ENCODE results near the gene C16orf54.
"Not testable (repeated sequence)": the region's sequence is repeated elsewhere in the genome, so short reads cannot be mapped to it uniquely, and the experiment has no call there.

C16orf54 gene

DNA sequence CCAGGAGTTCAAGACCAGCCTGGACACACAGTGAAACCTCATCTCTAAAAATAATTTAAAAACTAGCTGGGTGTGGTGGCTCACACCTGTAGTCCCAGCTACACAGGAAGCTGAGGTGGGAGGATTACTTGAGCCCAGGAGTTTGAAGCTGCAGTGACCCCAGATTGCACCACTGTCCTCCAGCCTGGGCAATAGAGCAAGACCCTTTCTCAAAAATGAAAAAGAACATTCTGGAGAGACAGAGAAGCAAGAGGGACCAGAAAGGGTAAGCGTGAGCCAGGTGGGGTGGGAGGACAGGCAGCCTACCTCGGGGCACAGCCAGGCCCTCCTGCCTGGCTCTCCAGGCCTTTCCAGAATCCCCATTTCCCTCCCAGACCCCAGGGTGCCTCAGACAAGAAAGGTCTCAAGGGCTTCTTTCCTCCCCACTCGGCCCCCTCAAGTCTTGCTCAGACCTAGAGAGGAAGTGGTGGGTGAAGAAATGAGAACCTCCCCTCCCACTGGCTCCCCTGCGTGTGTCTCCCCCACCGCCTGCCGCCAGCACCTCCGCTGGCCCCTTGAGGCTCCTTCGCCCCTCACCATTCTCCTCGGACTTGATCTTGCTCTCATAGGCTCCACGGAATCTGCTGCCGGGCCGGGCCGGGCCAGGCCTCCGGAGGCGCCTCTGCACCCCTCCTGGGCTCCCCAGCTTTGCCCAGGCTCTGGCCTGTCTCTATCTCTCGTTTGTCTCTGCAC, 503 bp downstream of the C16orf54 start:
- Histone ChIP-seq H3K27ac (no peak overlapping the region), H3K4me3 (no peak overlapping the region), H3K9me3 (ENCODE audit: low read depth, low read length) (no peaks in the 10 kb centered on the region), H3K9ac (ENCODE audit: insufficient read length) (no peak overlapping the region), H3K36me3 (ENCODE audit: insufficient read depth, low read length) (no peaks in the 10 kb centered on the region)
- DNase-seq (ENCODE audit: low read depth, low spot score) = no peak
- TF ChIP-seq EZH2 (IDR thresholded peaks at IDR 0.05) (no peak), POLR2AphosphoS5 (IDR thresholded peaks at IDR 0.05; ENCODE audit: borderline replicate concordance, low read depth, low read length) (no peak), FOXP2 (optimal IDR thresholded peaks at IDR 0.05; ENCODE audit: control extremely low read depth, extremely low read length, insufficient read depth) (no peak)

DNA sequence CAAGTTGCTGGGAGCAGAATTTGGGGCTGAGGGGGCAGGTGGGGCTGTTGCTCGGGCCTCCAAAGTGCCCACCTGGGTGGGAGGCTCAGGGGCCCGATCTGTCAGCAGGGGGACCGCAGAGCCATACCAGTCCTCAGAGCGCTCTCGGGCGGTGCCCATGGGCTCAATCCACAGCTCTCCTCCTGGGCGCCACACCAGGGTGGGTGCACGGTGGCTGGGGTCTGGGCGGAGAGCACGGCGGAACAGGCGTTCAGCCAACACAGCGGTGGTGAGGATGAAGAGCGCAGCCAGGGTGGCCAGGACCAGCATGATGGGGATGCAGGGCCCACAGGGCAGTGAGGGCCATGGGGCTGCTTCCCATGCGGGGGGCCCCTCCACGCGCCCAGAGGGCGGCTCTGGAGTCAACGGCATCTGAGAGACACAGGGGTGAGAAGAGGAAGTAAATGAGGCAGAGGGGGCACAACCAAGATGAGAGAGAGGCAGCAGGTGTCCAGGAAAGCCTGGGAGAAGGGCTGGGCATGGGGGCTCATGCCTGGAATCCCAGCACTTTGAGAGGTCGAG, 1.2 kb downstream of the C16orf54 start:
- Histone ChIP-seq H3K27ac (no peak overlapping the region), H3K9ac (ENCODE audit: insufficient read length) (no peak overlapping the region), H3K4me3 (no peak overlapping the region), H3K36me3 (ENCODE audit: insufficient read depth, low read length) (no peaks in the 10 kb centered on the region), H3K9me3 (ENCODE audit: low read depth, low read length) (no peaks in the 10 kb centered on the region)
- TF ChIP-seq EZH2 (IDR thresholded peaks at IDR 0.05) (no peak), POLR2AphosphoS5 (IDR thresholded peaks at IDR 0.05; ENCODE audit: borderline replicate concordance, low read depth, low read length) (no peak), FOXP2 (optimal IDR thresholded peaks at IDR 0.05; ENCODE audit: control extremely low read depth, extremely low read length, insufficient read depth) (no peak)
- DNase-seq (ENCODE audit: low read depth, low spot score) = no peak

DNA sequence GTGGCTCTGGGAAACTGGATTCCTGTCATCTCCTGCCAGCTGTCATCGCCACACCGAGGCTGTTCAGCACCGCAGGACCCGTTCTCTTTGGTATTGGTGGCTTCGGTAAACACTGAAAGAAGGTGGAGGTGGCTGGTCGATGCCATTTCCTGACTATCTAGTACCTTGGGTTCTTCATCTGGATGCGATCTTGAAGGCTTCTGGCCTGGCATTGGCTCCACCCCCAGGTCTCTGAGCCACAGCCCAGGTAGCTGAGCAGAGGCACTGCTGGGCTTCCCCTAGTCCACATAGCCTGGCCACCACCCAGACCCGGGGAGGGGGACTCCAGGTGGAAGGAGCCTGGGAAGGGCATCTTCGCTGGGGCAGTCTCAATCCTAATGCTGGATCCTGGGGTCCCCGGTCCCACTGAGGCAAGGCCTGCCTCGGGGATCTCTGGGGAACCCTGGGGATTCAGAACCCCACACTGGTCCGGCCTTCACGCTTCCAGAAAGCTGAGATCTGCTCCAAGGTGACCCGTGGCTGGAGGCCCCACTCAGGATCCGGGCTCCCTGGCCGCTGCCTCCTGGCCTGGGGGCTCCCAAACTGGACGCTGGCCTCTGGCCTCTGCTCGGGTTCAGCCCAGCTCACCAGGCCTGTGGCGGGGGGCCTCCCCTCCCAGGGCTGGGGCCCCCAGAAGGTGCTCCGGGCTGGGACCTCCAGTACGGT, 1.8 kb downstream of the C16orf54 start:
- TF ChIP-seq POLR2AphosphoS5 (IDR thresholded peaks at IDR 0.05; ENCODE audit: borderline replicate concordance, low read depth, low read length) = no peak
- no peak for TF ChIP-seq FOXP2 (optimal IDR thresholded peaks at IDR 0.05; ENCODE audit: control extremely low read depth, extremely low read length, insufficient read depth)
- no peak for TF ChIP-seq EZH2 (IDR thresholded peaks at IDR 0.05)
- Histone ChIP-seq H3K27ac (no peak overlapping the region), H3K4me3 (no peak overlapping the region), H3K36me3 (ENCODE audit: insufficient read depth, low read length) (no peaks in the 10 kb centered on the region), H3K9ac (ENCODE audit: insufficient read length) (no peak overlapping the region), H3K9me3 (ENCODE audit: low read depth, low read length) (no peaks in the 10 kb centered on the region)
- DNase-seq (ENCODE audit: low read depth, low spot score) = no peak

DNA sequence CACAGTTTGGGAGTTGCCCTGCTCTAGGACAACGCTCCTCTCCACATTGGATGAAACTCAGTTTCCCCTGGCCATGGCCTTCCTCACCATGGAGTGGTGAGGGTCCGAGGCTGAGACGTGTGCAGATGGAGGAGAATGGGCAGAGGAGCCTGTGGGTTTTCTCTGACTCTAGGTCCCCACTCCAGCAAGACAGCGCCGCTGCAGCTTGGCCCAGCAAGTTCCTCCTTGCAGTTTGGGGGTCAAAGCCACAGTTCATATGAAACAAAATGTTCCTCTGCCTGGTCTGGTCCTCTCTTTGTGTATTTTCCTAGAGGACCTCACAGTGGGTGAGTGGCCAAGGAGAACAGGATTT, 2.3 kb downstream of the C16orf54 start:
- H3K9me3 ChIP-seq (ENCODE audit: low read depth, low read length) = no peaks in the 10 kb centered on the region
- no peak overlapping the region for H3K27ac ChIP-seq
- no peaks in the 10 kb centered on the region for H3K36me3 ChIP-seq (ENCODE audit: insufficient read depth, low read length)
- no peak overlapping the region for H3K9ac ChIP-seq (ENCODE audit: insufficient read length)
- H3K4me3 ChIP-seq = no peak overlapping the region
- no peak for DNase-seq (ENCODE audit: low read depth, low spot score)
- no peak for TF ChIP-seq FOXP2 (optimal IDR thresholded peaks at IDR 0.05; ENCODE audit: control extremely low read depth, extremely low read length, insufficient read depth)
- no peak for TF ChIP-seq EZH2 (IDR thresholded peaks at IDR 0.05)

DNA sequence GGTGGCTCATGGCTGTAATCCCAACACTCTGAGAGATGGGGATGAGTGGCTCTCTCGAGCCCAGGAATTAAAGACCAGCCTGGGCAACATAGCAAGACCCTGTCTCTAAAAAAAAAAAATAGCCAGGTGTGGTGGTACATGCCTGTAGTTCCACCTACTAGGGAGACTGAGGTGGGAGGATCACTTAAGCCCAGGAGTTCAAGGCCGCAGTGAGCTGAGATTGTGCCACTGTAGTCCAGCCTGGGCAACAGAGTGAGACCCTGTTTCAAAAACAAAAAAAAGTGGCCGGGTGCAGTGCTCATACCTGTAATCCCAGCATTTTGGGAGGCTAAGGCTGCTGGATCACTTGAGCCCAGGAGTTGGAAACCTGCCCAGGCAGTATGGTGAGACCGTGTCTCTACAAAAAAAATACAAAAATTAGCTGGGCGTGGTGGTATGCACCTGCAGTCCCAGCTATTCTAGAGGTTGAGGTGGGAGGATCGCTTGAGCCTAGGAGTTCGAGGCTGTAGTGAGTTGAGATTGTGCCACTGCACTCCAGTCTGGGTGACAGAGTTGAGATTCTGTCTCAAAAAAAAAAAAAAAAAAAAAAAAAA, 3.0 kb downstream of the C16orf54 start:
- no peak for TF ChIP-seq POLR2AphosphoS5 (IDR thresholded peaks at IDR 0.05; ENCODE audit: borderline replicate concordance, low read depth, low read length)
- no peak for TF ChIP-seq EZH2 (IDR thresholded peaks at IDR 0.05)
- Histone ChIP-seq H3K9ac (ENCODE audit: insufficient read length) (no peak overlapping the region), H3K27ac (no peak overlapping the region), H3K36me3 (ENCODE audit: insufficient read depth, low read length) (no peaks in the 10 kb centered on the region), H3K9me3 (ENCODE audit: low read depth, low read length) (no peaks in the 10 kb centered on the region), H3K4me3 (no peak overlapping the region)
- DNase-seq (ENCODE audit: low read depth, low spot score) = no peak

- H3K4me3 ChIP-seq; H3K9ac ChIP-seq (ENCODE audit: insufficient read length); H3K27ac ChIP-seq; DNase-seq (ENCODE audit: low read depth, low spot score); H3K36me3 ChIP-seq (ENCODE audit: insufficient read depth, low read length); H3K9me3 ChIP-seq (ENCODE audit: low read depth, low read length): not testable (repeated sequence)
Measured at GRCh38 chr16:29740630-29741015, 5.2 kb downstream of the C16orf54 start.

DNA sequence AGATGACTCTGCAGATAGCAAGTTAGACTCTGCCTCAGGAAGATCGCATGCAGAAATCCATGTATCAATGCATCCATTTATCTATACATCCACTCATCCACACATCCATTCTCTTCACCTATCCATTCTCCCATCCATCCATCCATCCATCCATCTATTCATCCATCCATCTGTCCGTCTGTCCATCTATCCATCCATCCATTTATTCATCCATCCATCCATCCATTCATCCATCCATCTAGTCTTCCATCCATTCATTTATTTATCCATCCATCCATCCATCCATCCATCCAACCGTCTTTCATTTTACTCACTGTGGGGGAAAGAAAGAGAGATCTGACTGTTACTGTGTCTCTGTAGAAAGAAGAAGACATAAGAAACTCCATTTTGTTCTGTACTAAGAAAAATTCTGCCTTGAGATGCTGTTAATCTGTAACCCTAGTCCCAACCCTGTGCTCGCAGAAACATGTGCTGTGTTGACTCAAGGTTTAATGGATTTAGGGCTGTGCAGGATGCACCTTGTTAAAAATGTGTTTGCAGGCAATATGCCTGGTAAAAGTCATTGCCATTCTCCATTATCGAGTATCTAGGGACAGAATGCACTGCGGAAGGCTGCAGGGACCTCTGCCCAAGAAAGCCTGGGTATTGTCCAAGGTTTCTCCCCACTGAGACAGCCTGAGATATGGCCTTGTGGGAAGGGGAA, 5.7 kb downstream of the C16orf54 start:
- H3K9ac ChIP-seq (ENCODE audit: insufficient read length); DNase-seq (ENCODE audit: low read depth, low spot score); H3K27ac ChIP-seq; H3K36me3 ChIP-seq (ENCODE audit: insufficient read depth, low read length); H3K4me3 ChIP-seq; H3K9me3 ChIP-seq (ENCODE audit: low read depth, low read length): not testable (repeated sequence)

DNA sequence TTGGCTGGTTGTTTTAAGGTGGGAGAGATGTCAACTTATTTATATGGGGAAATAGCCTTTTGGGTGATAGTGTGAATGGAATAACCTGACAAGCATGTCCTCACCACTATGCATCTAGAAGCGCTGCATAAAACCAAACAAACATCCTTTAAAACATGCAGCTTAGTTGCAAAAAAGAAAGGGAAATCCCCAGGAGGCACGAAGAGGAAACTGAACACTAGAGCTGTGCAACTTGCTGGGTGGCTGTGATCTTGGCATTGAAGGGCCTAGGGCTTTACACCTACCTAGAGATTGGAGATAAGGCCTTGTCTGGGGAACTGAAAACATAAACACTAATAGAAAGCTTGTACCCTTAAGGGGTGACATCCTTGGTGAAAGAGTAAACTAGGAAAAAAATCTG, 7.3 kb downstream of the C16orf54 start:
- no peaks in the 10 kb centered on the region for H3K9me3 ChIP-seq (ENCODE audit: low read depth, low read length)
- no peaks in the 10 kb centered on the region for H3K36me3 ChIP-seq (ENCODE audit: insufficient read depth, low read length)
- no peak overlapping the region for H3K4me3 ChIP-seq
- H3K27ac ChIP-seq = no peak overlapping the region
- no peak for DNase-seq (ENCODE audit: low read depth, low spot score)
- no peak for TF ChIP-seq FOXP2 (optimal IDR thresholded peaks at IDR 0.05; ENCODE audit: control extremely low read depth, extremely low read length, insufficient read depth)
- no peak for TF ChIP-seq POLR2AphosphoS5 (IDR thresholded peaks at IDR 0.05; ENCODE audit: borderline replicate concordance, low read depth, low read length)
- TF ChIP-seq EZH2 (IDR thresholded peaks at IDR 0.05) = no peak
- H3K9ac ChIP-seq (ENCODE audit: insufficient read length) = no peak overlapping the region

All from SK-N-MC (cell line).